Sciatic nerve (tissue), 2 donors: ENCODE measurements around the gene ACHE. TPM values are rescaled to one million over a fixed set of nuclear protein-coding genes. Genes with fewer than 3 reads are reported as not detected.
A peak's percentile ranks its signal among the peaks of the same experiment; 100 is the strongest.
"Not testable (repeated sequence)": the region's sequence is repeated elsewhere in the genome, so short reads cannot be mapped to it uniquely, and the experiment has no call there.

Source experiments
- ATAC-seq: fragments of 200-7000 bp; cut with Tn5 transposase; one replicate; pipeline ENCODE4 v1.9.1; 2020; ENCODE audit warnings: mild to moderate bottlenecking, moderate library complexity
- DNase-seq: peaks from one replicate; pipeline ENCODE4 v3.0.0-alpha.2; 2020; ENCODE audit warnings: low spot score
- intact Hi-C: fragments of 100-400 bp; cut with DNase I; formaldehyde crosslinking; loops from one replicate; pipeline ENCODE4 v1.14.2; 2022
- total RNA-seq: library from RNA; stranded (reverse); fragmentation: NEBNext Ultra II Directional; extraction: Animal tissue kit (Norgen Biotek cat#: 25700); gene quantifications from one replicate; pipeline ENCODE4 v1.2.1, GENCODE V29; 2021
- donor health status: DM: no; HTN: no; CAD: no.
- donor health status: DM: no; HTN: no; CAD: no.

ACHE gene
- total RNA-seq, 1 donor from 2014 or later: 0.94 TPM

GRCh38 chr7:100867776-100868485, 27.8 kb downstream of the ACHE start:
- intact Hi-C loops: no loop called here

DNA sequence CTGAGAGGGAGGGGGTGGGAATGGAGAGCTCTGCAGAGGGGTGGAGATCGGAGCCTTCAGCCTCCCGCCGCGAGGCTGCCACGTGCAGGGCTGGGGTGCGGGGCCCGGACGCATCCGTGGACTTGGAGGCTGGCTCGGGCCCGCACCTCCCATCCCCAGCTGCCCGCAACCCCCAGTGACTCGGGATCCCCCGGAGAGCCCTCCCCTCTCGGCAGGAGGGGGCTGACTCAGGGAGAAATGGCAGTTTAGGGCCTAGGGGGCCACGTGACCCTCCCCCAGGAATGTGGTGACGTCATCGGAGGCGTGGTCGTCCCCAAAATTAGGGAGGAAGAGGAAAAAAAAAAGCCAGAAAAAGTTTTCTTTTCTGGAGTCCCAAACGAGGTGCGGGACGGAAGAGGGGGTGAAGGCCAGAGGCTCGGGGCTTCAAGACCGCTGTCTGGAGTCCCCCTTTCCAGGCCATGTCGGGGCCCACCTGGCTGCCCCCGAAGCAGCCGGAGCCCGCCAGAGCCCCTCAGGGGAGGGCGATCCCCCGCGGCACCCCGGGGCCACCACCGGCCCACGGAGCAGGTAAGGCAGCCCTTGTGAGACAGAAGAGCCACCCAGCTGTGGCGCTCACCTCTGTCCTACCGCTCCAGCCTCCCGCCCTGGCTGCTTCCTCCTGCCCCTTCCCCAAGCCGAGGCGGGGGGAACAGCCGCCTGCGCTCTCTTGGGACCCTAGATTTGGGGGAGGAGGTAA, 28.5 kb downstream of the ACHE start, which contains the start of gene TRIP6:
TSS of gene TRIP6 (plus strand) at position 348 of the 736 bp plus-strand sequence. CDS start at position 459, 111 bp downstream.
- intact Hi-C loops: no loop called here
- DNase-seq: peak; percentile 99

More at GRCh38 chr7:100867776-100868485, 27.8 kb downstream of the ACHE start:
- ATAC-seq (peak; percentile 14), DNase-seq (no peak)

DNA sequence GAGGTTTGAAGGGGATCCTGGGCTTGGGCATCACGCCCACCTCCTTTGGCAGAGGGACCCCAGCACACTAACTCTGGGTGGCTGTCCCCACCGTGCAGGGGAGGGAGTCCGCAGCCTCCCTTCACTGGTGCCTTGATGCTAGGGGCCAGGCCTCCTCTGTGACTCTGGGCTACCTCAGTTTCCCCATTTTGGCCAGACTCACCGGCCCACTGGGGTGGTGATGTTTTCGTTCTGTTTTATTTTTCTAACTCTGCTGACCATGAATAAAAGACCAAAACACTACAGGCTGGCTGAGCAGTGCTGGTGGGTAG, 29.0 kb downstream of the ACHE start:
- intact Hi-C loops: no loop called here
- no peak for DNase-seq
- no peak for ATAC-seq

More for the DNA sequence above, 28.5 kb downstream of the ACHE start, which contains the start of gene TRIP6:
- peak; percentile 90 for ATAC-seq

DNA sequence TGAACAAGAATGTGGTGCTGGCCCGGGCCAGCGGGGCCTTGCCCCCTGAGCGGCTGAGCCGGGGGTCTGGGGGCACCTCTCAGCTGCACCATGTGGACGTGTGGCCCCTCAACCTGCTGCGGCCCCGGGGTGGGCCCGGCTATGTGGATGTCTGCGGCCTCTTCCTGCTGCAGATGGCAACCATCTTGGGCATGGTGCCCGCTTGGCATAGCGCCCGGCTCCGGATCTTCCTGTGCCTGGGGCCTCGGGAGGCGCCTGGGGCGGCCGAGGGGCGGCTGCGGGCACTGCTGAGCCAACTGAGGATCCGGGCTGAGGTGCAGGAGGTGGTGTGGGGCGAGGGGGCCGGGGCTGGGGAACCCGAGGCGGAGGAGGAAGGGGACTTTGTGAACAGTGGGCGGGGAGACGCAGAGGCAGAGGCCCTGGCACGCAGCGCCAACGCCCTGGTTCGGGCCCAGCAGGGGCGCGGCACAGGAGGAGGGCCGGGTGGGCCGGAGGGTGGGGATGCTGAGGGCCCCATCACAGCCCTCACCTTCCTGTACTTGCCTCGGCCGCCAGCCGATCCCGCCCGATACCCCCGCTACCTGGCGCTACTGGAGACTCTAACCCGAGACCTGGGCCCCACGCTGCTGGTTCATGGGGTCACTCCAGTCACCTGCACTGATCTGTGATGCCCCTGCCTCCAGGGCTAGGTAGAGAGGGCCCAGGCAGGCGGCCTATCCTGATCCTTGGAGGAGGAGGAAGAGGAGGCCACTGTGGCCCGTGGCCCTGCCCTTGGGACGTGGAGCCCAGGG, 29.6 kb downstream of the ACHE start:
- intact Hi-C loops: no loop called here
- peak; percentile 16 for ATAC-seq

GRCh38 chr7:100865372-100865911, 30.2 kb downstream of the ACHE start:
- no peak for DNase-seq
- ATAC-seq: no peak
- intact Hi-C loops: no loop called here

More for the DNA sequence above, 29.6 kb downstream of the ACHE start:
- peak; percentile 91 for DNase-seq

DNA sequence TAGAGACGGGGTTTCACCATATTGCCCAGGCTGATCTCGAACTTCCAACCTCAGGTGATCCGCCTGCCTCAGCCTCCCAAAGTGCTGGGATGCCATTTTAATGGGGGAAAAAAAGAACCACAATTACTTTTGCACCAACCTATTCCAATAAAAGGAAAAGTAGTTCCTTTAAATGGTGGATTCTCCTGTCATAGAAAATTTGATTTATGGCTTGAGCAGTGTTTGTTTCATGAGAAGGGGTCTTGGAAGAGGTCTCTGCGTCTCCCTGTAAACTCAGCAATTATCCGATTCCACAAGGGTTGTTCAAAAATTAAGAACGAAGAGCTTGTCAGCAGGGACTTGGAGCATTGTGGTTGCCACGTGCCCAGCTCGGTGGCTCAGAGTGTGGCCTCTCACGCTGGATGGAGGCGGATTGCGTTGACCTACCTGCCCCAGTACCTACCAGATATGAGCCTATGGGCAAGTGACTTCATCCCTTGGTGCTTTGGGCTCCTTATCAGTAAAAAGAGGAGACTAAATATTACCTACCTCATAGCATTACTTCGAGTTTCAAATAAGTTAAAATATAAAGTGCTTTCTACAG, 31.3 kb downstream of the ACHE start:
- DNase-seq (no peak), ATAC-seq (no peak)
- intact Hi-C loops: no loop called here

DNA sequence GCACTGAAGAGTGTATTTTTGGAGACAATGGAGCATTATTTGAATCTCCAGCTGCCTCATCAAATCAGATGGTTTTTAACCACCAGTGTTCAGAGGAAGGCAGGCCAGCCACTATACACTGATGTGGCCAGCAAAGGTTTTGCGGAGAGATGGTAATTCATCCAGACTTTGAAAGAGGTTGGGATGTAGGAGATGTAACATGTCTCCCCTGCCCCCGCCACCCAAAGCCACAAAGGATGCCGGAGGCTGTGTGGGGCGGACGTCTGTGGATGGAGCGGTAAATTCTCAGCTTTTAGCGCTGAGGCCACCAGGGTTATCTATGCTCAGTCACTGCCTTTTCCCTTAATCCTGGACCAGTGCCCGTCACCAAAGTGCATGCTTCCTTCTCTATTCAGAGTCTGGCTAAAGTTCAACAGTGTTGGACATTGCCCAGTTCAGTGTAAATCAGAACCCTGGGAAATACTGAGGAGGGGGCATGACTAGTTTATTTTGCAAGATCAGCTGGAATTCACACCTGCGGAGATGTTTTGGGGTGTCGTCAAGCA, 32.2 kb downstream of the ACHE start:
- no peak for ATAC-seq
- no peak for DNase-seq
- intact Hi-C loops: no loop called here

DNA sequence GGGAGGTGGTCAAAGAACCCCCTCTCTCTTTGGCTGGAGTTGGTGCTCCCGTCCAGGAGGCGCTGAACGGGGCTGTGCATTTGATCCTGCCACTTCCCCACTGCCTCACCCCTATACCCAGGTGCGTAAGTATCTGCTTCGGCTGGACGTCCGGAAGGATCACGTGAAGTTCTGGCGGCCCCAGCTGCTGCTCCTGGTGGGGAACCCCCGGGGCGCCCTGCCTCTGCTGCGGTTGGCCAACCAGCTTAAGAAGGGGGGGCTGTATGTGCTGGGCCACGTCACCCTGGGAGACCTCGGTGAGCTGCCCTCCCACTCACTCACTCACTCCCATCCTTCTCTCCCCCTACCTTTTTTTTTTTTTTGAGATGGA, 34.1 kb downstream of the ACHE start:
- no peak for ATAC-seq
- no peak for DNase-seq
- intact Hi-C loops: no loop called here

DNA sequence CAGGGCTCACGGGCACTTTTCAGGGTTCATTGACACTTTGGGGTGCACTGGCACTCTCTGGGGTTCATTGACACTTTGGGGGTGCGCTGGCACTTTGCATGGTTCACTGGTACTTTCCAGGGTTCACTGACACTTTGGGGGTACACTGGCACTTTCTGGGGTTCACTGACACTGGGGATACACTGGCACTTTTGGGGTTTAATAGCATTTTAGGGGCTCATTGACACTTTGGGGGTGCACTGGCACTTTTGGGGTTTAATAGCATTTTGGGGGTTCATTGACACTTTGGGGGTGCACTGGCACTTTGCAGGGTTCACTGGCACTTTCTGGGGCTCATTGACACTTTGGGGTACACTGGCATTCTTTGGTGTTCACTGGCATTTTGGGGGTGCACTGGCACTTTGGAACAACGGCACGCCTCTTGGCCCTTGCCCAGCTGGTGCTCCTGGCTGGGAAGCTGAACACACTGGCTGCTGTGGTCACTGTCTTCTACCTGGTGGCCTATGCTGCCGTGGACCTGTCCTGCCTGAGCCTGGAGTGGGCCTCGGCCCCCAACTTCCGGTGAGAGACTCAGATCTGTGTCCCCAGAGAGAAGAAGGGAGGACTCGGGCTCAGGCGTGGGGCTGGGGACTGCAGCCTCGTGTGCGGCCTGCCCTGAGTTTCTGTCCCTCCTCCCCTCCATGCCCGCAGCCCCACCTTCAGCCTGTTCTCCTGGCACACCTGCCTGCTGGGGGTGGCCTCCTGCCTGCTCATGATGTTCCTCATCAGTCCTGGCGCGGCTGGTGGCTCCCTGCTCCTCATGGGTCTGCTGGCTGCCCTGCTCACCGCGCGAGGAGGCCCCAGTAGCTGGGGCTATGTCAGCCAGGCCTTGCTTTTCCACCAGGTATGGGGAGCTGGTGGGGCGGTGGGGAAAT, 34.7 kb downstream of the ACHE start:
- ATAC-seq: no peak
- no peak for DNase-seq
- intact Hi-C loops: no loop called here

GRCh38 chr7:100859856-100860255, 35.8 kb downstream of the ACHE start:
- no peak for ATAC-seq
- intact Hi-C loops: no loop called here

DNA sequence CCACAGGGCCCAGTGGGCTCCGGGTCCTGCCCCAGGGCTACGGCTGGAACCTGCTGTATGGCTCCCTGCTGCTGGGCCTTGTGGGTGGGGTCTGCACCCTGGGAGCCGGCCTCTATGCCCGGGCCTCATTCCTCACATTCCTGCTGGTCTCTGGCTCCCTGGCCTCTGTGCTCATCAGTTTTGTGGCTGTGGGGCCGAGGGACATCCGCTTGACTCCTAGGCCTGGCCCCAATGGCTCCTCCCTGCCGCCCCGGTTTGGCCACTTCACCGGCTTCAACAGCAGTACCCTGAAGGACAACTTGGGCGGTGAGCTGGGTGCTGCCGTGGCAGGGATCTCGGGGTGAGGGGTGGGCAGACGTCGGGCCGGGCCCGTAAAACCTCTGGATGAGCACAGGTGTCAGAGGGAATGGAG, 38.8 kb downstream of the ACHE start:
- DNase-seq (no peak), ATAC-seq (no peak)
- intact Hi-C loops: no loop called here

More at GRCh38 chr7:100859856-100860255, 35.8 kb downstream of the ACHE start:
- no peak for DNase-seq

- no peak for ATAC-seq
These were observed 40.2 kb downstream of the ACHE start for GRCh38 chr7:100855515-100855914.

DNA sequence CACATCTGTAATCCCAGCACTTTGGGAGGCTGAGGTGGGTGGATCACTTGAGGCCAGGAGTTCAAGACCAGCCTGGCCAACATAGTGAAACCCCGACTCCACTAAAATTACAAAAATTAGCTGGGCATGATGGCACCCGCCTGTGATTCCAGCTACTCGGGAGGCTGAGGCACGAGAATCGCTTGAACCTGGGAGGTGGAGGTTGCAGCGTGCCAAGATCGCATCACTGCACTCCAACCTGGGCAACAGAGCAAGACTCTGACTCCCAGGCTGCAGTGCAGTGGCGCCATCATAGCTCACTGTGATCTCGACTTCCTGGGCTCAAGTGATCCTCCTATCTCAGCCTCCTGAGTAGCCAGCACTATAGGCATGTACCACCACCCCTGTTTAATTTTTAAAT, 40.8 kb downstream of the ACHE start:
- not testable (repeated sequence) for ATAC-seq, DNase-seq
- intact Hi-C loops: loop anchor here (5.0 kb wide), 1 partner anchor 58 kb away; no protein-coding TSS in a partner anchor

More at GRCh38 chr7:100855515-100855914, 40.2 kb downstream of the ACHE start:
- DNase-seq: no peak
- intact Hi-C loops: no loop called here

DNA sequence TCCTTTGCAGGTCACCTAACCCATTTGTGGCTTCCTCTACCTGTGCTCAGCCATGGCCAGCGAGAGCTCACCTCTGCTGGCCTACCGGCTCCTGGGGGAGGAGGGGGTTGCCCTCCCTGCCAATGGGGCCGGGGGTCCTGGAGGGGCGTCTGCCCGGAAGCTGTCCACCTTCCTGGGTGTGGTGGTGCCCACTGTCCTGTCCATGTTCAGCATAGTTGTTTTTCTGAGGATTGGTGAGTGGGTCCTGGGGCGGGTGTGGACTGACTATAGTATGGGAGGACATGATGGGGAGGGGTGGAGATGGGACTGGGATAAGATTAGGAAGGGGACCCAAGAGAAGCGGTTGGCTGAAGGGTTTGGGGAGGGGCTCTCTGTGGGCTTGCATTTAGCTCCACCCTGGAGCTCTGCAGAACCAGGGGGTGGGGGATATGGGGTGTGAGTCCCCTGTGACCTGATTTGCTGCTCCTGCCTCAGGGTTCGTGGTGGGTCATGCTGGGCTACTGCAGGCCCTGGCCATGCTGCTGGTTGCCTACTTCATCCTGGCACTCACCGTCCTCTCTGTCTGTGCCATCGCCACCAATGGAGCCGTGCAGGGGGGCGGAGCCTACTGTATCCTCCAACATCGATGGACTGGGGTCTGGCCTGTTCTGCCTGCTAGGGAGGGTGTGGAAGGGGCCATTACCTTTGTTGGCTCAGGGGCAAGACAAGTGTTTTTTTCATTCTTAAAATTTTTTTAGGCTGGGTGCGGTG, 41.4 kb downstream of the ACHE start:
- intact Hi-C loops: loop anchor here (5.0 kb wide), 1 partner anchor 57 kb away; no protein-coding TSS in a partner anchor
- DNase-seq: no peak
- no peak for ATAC-seq

DNA sequence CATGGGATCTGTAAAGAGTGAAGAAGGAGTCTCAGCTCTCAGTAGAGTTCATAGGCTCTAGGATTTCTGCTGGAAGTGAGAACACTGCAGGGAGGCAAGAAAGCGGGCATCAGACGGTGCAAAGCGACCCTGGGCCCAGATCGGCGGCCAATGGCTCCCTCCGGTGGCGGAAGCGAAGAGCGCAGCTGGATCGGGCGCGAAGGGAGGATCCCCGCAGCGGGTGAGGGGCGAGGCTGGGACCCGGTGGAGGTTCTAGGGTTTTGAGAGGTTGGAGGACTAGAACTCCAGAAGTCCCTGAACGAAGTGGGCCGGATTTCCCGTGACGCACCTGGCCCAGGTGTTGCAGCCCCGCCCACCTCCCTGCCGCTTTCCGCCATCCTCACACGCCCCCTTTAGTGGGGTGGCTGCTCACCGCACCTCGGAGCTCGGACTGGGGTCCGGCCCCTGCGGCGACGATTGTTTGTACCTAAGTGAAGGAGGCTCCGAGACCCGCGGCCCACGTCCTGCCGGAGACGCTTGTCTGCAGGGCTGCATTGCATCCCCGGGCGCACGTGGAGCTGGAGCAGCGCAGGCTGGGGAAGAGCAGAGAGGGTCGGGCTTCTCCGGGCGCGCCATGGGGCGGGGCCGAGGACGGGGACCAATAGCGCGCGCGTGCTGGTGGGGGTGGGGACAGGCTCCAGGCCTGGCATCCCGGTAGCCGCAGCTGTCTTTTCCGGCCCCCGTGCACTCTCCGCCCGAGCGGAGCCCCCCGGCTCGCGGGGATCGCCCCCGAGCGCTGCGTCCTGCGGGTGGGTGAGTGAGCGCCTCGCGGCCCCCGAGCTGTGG, 43.4 kb downstream of the ACHE start, which contains the start of gene SLC12A9:
TSS of gene SLC12A9 (plus strand) at position 666 of the 825 bp plus-strand sequence. CDS start 1,485 bp downstream, outside the sequence.
- intact Hi-C loops: loop anchor here (5.0 kb wide), 1 partner anchor 55 kb away; no protein-coding TSS in a partner anchor
- peak; percentile 94 for DNase-seq
- ATAC-seq: peak; percentile 99

DNA sequence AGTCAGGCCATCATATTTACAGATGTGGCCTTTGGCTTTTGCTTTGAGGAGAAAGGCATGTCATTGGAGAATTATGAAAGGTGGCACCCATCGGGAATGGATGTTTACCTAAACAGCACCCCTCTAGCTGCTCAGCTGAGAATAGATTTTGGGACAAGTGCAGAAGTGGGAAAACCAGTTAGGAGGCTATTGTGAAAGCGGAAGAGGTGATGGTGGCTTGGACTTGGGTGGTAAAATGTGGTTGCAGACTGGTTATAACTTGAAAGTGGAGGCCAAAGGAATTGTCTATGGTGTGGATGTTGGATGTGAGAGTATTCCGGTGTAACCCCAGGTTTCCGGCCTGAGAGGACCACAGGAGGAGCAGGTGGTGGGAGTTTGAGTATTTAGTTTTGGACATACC, 48.3 kb downstream of the ACHE start:
- DNase-seq: no peak
- intact Hi-C loops: no loop called here
- ATAC-seq: no peak
